ENCODE data around the gene PALM. TPM values are rescaled to one million over a fixed set of nuclear protein-coding genes. Genes with fewer than 3 reads are reported as not detected.

Gene PALM
- total and polyA plus RNA-seq, 4 donors: 0.92 to 5.1 (median 4.3) TPM

DNA sequence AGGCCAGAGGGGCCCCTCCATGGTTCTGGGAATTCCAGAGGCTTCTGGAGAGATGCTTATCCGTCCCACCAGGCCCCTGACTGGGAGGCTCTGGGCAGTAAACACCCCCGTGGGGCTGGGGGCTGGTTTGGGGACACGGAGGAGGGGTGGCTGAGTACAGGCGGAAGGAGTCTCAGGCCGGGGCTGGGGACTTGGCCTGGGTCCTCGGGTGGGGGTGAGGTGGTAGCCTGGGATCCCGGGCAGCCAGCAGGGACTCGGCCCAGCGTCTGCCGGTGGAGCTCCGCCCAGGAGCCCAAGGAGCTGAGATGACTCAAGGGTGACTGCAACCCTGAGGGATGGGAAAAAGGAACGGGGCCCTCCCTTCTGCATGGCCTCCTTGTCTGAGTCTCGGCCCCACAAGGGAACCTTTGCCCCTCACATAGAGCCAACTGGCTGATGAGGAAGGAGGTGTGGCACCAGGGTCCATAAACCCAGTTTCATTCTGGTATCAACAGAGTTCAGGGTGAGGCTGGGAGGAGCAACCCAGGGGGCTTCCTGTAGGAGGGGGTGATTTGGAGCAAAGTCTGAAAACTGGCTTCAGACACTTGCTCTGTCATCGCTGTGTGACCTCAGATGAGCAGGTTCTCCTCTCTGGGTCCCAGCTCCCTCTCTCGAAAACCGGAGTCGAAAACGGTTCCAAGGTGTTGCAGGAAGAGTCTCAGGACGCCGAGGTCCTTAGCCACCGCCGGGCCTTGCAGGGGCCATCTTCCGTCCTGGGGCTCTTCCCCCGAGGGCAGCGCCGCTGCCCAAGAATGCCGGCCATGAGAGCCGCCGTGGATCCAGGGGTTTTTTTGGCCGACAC lies 43.0 kb downstream of the PALM start:
- Histone ChIP-seq H3K9me3 (ENCODE audit: control insufficient read depth in 4 of 4, low read length in 3 of 4) (peaks cover 0 to 2% (median 0%) of the 10 kb centered on the region in 4 donors), H3K27me3 (ENCODE audit: control insufficient read depth in 4 of 4, insufficient read depth in 4 of 4, low read length in 3 of 4) (no peaks in the 10 kb centered on the region), H3K27ac (ENCODE audit: low read depth in 1 of 2, low read length in 2 of 2) (no peak overlapping the region), H3K36me3 (ENCODE audit: control insufficient read depth in 4 of 4, insufficient read depth in 3 of 4, low read depth in 1 of 4, low read length in 3 of 4) (no peaks in the 10 kb centered on the region), H3K4me1 (ENCODE audit: control insufficient read depth in 4 of 4, insufficient read depth in 4 of 4, low read length in 3 of 4) (no peaks in the 10 kb centered on the region), H3K9ac (ENCODE audit: low read depth in 1 of 2, low read length in 2 of 2) (no peak overlapping the region), H3K4me3 (ENCODE audit: low read depth in 1 of 3, low read length in 3 of 3) (no peak overlapping the region)
- no peak for TF ChIP-seq FOXA1 (IDR thresholded peaks at IDR 0.05)
- no peak for TF ChIP-seq GABPA (IDR thresholded peaks at IDR 0.05 in 1 of 2, conservative IDR thresholded peaks at IDR 0.05 in 1 of 2)
- TF ChIP-seq RAD21 (IDR thresholded peaks at IDR 0.05): no peak
- TF ChIP-seq, protein P1, sequence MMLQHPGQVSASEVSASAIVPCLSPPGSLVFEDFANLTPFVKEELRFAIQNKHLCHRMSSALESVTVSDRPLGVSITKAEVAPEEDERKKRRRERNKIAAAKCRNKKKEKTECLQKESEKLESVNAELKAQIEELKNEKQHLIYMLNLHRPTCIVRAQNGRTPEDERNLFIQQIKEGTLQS (IDR thresholded peaks at IDR 0.05): no peak
- TF ChIP-seq SP1 (IDR thresholded peaks at IDR 0.05): no peak
- no peak for TF ChIP-seq JUND (IDR thresholded peaks at IDR 0.05)
- TF ChIP-seq RXRA (IDR thresholded peaks at IDR 0.05): no peak
- TF ChIP-seq HNF4A (conservative IDR thresholded peaks at IDR 0.05): no peak
- TF ChIP-seq, protein P2, sequence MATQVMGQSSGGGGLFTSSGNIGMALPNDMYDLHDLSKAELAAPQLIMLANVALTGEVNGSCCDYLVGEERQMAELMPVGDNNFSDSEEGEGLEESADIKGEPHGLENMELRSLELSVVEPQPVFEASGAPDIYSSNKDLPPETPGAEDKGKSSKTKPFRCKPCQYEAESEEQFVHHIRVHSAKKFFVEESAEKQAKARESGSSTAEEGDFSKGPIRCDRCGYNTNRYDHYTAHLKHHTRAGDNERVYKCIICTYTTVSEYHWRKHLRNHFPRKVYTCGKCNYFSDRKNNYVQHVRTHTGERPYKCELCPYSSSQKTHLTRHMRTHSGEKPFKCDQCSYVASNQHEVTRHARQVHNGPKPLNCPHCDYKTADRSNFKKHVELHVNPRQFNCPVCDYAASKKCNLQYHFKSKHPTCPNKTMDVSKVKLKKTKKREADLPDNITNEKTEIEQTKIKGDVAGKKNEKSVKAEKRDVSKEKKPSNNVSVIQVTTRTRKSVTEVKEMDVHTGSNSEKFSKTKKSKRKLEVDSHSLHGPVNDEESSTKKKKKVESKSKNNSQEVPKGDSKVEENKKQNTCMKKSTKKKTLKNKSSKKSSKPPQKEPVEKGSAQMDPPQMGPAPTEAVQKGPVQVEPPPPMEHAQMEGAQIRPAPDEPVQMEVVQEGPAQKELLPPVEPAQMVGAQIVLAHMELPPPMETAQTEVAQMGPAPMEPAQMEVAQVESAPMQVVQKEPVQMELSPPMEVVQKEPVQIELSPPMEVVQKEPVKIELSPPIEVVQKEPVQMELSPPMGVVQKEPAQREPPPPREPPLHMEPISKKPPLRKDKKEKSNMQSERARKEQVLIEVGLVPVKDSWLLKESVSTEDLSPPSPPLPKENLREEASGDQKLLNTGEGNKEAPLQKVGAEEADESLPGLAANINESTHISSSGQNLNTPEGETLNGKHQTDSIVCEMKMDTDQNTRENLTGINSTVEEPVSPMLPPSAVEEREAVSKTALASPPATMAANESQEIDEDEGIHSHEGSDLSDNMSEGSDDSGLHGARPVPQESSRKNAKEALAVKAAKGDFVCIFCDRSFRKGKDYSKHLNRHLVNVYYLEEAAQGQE (IDR thresholded peaks at IDR 0.05): no peak
- TF ChIP-seq, protein P3, sequence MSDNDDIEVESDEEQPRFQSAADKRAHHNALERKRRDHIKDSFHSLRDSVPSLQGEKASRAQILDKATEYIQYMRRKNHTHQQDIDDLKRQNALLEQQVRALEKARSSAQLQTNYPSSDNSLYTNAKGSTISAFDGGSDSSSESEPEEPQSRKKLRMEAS (IDR thresholded peaks at IDR 0.05): no peak
- no peak for TF ChIP-seq TAF1 (conservative IDR thresholded peaks at IDR 0.05)
- WGBS: 65% methylated on average over 30 of the region's 30 CpGs
- no peak for DNase-seq (ENCODE audit: low spot score)

DNA sequence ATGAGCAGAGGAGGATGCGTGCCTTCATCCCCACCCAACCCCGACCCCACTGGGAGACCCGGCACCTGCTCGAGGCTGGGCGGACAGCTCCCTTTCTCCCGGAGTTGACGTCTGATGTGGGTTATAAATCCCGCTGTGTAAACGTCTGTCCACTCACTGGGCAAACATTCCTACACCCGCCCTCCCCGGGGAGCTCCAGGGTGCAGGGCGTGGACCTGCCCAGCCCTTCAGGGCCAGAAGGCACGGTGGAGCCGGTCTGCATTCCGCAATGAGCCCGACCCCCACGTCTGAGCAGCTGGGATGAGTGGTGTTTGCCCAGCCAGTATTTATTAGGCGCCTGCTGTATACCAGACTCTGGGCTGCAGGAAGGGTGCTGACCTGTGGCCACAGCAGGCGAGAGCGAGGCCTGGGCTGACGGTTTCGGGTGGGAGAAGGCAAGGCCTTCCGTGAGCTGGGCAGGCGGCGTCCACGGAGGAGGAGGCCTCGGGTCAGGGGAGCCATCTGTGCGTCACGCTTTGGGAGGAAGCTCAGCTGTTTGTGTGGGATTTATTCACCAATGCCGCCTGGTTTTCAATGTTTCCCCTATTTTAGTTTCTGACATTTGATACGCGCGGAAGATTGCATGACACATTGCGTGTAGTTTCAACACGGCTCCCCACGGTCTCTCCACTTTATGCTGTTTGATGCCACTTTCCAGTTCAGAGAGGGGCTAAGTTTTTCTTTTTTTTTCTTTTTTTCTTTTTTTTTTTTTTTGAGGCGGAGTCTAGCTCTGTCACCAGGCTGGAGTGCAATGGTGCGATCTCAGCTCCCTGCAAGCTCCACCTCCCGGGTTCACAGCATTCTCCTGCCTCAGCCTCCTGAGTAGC lies 44.1 kb downstream of the PALM start:
- TF ChIP-seq EGR1 (IDR thresholded peaks at IDR 0.05; ENCODE audit: low read depth in 2 of 2) (no peak), FOXA2 (IDR thresholded peaks at IDR 0.05) (no peak), JUND (IDR thresholded peaks at IDR 0.05) (no peak)
- H3K9ac ChIP-seq (ENCODE audit: low read depth in 1 of 2, low read length in 2 of 2): no peak overlapping the region
- peaks cover 0 to under 1% (median 0%) of the 10 kb centered on the region in 4 donors for H3K9me3 ChIP-seq (ENCODE audit: control insufficient read depth in 4 of 4, low read length in 3 of 4)
- H3K4me3 ChIP-seq (ENCODE audit: low read depth in 1 of 3, low read length in 3 of 3): no peak overlapping the region
- no peaks in the 10 kb centered on the region for H3K36me3 ChIP-seq (ENCODE audit: control insufficient read depth in 4 of 4, insufficient read depth in 3 of 4, low read depth in 1 of 4, low read length in 3 of 4)
- H3K27me3 ChIP-seq (ENCODE audit: control insufficient read depth in 4 of 4, insufficient read depth in 4 of 4, low read length in 3 of 4): no peaks in the 10 kb centered on the region
- 41% methylated on average over 39 of the region's 39 CpGs for WGBS
- no peaks in the 10 kb centered on the region for H3K4me1 ChIP-seq (ENCODE audit: control insufficient read depth in 4 of 4, insufficient read depth in 4 of 4, low read length in 3 of 4)
- peak overlapping the region in 1 of 2 donors; percentile 28 for H3K27ac ChIP-seq (ENCODE audit: low read depth in 1 of 2, low read length in 2 of 2)
- DNase-seq (ENCODE audit: low spot score): no peak
